Aorta (tissue), 5 donors: ENCODE results near the gene C1orf21. TPM values are rescaled to one million over a fixed set of nuclear protein-coding genes. Genes with fewer than 3 reads are reported as not detected.

ENCODE experiments used
- ATAC-seq: fragments of 200-7000 bp; cut with Tn5 transposase; one replicate; pipeline ENCODE4 v1.9.1; 2022; ENCODE audit warnings: moderate library complexity; ENCODE audit not compliant: low FRiP score
- DNase-seq, 2 donors: peaks; one replicate each; pipeline ENCODE4 v3.0.0-alpha.2; 2020
- H3K27ac ChIP-seq, 2 donors: one replicate each; pipeline ENCODE4 v1.5.1; 2013; ENCODE audit warnings: low read length in 2 of 2, mild to moderate bottlenecking in 2 of 2, moderate library complexity in 2 of 2, control low read depth in 1 of 2, inconsistent platforms in 1 of 2, low read depth in 1 of 2
- H3K27me3 ChIP-seq, 2 donors: one replicate each; pipeline ENCODE4 v1.6.1; 2013; ENCODE audit warnings: control low read depth in 1 of 2, low read length in 1 of 2, mild to moderate bottlenecking in 1 of 2, moderate library complexity in 1 of 2; ENCODE audit not compliant: insufficient read depth in 2 of 2, control insufficient read depth in 1 of 2
- H3K36me3 ChIP-seq, 2 donors: one replicate each; pipeline ENCODE4 v1.6.1; 2013; ENCODE audit warnings: control low read depth in 1 of 2, low read length in 1 of 2, mild to moderate bottlenecking in 1 of 2; ENCODE audit not compliant: insufficient read depth in 2 of 2, control insufficient read depth in 1 of 2
- H3K4me1 ChIP-seq, 2 donors: one replicate each; pipeline ENCODE4 v1.6.1; 2013; ENCODE audit warnings: low read length in 2 of 2, control low read depth in 1 of 2, mild to moderate bottlenecking in 1 of 2, moderate library complexity in 1 of 2; ENCODE audit not compliant: insufficient read depth in 2 of 2, control insufficient read depth in 1 of 2
- H3K4me3 ChIP-seq, 2 donors: one replicate each; pipeline ENCODE4 v1.5.1; 2013; ENCODE audit warnings: low read length in 2 of 2, control low read depth in 1 of 2, mild to moderate bottlenecking in 1 of 2
- H3K9me3 ChIP-seq: one replicate; pipeline ENCODE4 v1.6.1; 2013; ENCODE audit warnings: mild to moderate bottlenecking, low read length; ENCODE audit not compliant: control insufficient read depth
- intact Hi-C, 2 donors: fragments of 100-400 bp; cut with DNase I; formaldehyde crosslinking; loops; one replicate each; pipeline versions ENCODE4 v1.14.2 to v1.15.0; 2022
- polyA plus RNA-seq, 2 donors: library from polyadenylated mRNA; stranded (reverse); fragments of 200-250 nt; gene quantifications; one replicate each; pipeline ENCODE4 v1.2.3, GENCODE V29; 2013
- total RNA-seq, 2 donors: library from RNA; stranded (reverse); fragmentation: NEBNext Ultra II Directional; extraction: Animal tissue kit (Norgen Biotek cat#: 25700); gene quantifications; one replicate each; pipeline ENCODE4 v1.2.1, GENCODE V29; 2021
- donor health status: healthy with polysubstance abuse.
- donor health status: Bipolar disorder and iron deficiency.
- donor health status: DM: no; HTN: no; CAD: no.
- donor health status: DM: no; HTN: no; CAD: no.
- donor health status: DM: yes; HTN: yes; CAD: no.

Gene C1orf21
- total and polyA plus RNA-seq, 4 donors = 7.6 to 65.7 (median 42.9) TPM

DNA sequence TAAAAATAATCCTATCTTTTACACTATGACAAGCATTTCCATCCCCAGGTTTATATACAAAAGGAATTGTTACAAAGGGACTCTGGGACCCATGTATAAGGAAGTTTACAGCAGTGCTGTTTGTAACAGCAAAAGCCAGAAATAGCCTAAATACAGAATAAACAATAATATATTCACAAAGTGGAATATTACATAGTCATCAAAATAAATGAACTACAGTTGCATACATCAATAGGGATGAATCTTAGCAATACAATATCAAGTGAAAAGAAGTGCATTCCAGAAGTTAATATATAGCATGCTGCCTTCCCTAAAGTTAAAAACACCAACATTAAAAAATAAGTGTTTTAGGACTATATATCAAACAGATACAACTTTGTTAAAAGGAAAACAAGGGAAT lies 290.5 kb downstream of the C1orf21 start:
- intact Hi-C loops = no loop called here
- H3K9me3 ChIP-seq = peaks cover under 1% of the 10 kb centered on the region
- no peak overlapping the region for H3K27ac ChIP-seq
- no peaks in the 10 kb centered on the region for H3K36me3 ChIP-seq
- no peak overlapping the region for H3K4me3 ChIP-seq
- no peaks in the 10 kb centered on the region for H3K4me1 ChIP-seq
- ATAC-seq (no peak), DNase-seq (no peak)
- no peaks in the 10 kb centered on the region for H3K27me3 ChIP-seq
